ENCODE results near the gene AMT. TPM values are rescaled to one million over a fixed set of nuclear protein-coding genes. Genes with fewer than 3 reads are reported as not detected.

The AMT gene, protein sequence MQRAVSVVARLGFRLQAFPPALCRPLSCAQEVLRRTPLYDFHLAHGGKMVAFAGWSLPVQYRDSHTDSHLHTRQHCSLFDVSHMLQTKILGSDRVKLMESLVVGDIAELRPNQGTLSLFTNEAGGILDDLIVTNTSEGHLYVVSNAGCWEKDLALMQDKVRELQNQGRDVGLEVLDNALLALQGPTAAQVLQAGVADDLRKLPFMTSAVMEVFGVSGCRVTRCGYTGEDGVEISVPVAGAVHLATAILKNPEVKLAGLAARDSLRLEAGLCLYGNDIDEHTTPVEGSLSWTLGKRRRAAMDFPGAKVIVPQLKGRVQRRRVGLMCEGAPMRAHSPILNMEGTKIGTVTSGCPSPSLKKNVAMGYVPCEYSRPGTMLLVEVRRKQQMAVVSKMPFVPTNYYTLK
- 0.50 and 0.66 TPM in 2 replicates for total RNA-seq

DNA sequence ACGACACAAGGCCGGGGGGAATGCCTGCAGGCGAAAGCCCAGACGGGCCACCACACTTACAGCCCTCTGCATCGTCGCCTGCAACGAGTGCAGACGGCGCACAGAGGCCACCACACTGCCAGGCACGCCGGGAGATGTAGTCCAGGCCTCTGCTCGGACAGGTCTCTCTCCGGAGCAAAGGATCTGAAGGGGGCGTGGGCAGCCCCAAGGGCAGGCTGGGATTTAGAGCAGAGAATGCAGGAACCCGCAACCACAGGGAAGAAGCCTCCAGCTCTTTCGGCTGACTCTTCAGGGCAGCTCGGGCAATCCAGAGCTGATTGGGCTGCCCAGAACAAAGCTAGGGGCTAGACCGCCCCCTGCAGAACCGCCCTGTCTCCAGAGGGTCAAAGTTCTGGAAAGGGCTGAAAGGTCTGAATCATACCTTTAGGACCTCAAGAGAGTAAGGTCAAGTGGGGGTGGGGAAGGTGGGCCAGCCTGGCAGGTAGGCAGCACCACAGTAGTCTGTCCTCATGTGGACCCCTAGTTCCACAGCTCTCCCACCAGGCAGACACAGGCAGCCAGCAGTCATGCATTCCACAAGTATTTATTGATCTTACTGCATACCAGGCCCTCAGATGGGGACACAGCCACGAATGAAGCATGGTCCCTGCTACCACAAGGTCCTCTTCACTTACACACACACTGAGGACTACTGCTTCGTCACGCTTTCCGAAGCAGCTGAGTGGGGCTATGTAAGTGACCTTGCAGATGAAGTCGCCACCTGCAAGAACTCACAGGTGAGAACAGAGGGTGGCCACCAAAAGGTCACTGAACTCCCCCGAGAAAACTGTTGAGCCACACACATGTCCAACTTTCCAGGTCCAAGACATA, at the start of gene AMT:
Gene AMT (minus strand): TSS at position 95 of the 870 bp plus-strand sequence. CDS start 23 bp downstream, at position 72.

DNA sequence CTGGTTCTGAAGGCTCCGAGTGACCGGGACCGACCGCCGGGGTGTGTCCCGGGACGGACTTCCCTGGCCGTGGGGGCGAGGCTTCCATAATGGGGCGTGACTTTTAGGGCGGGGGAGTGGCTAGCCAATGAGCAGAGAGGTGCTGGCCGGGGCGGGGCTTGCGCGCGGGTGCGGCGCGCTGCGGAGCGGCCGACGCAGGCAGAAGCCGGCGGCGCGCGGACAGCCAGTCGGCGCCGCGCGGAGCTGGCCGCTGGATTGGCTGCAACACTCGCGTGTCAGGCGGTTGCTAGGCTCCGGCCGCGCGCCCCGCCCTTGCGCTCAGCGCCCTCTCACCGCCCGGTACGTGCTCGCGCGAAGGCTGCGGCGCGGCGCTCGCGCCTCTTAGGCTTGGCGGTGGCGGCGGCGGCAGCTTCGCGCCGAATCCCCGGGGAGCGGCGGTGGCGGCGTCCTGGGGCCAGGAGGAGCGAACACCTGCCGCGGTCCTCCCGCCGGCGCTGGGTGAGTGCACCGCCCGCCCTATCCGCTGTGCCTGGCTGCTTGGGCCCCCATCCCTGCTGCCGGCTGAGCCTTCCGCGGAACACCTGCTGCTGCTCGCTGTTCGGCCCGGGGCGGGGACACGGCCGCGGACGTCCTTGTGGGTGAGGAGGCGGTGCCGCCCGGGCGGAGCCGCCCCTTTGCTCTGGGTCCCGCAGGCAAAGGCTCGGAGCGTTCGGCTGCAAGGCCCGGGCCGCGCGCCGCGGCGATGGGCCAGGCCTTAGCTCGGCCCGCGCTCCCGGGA, 47.9 kb upstream of the AMT start, which contains the start of gene DAG1:
Gene DAG1 (plus strand): TSS at position 332 of the 778 bp plus-strand sequence. CDS start 40,268 bp downstream, outside the sequence.

DNA sequence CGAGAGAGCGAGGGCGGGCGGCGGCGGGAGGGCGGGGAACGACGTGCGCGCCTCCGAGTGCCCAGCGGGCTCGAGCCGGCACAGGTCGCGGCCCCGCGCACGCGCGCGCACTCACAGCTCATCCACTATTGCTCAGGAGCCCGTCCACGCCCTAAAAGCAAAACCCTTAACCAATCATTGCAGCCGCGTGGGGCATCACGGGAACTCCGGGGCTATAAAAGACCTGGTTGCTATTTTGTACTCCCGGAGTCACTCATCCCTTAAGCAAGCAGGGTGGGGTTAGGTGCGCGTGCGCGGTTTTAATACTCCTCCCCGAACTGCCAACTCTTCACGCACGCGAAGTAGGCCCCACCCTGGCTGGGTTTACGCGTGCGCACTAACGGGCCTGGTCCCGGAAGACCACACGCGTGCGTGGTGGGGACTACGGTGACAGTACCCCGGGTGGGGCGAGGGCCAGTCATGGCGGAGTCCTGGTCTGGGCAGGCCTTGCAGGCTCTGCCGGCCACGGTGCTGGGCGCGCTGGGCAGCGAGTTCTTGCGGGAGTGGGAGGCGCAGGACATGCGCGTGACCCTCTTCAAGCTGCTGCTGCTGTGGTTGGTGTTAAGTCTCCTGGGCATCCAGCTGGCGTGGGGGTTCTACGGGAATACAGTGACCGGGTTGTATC, 10.2 kb downstream of the AMT start, which contains the start of the genes RHOA and TCTA:
Gene RHOA (minus strand): TSS at position 9 of the 664 bp plus-strand sequence. CDS start 36,387 bp downstream, outside the sequence.
Gene TCTA (plus strand): TSS at position 456 of the 664 bp plus-strand sequence. CDS start 4 bp downstream, at position 460.

Other genes with a start within 250 kb of the AMT start
- gene C3orf62, start 145.2 kb downstream of the AMT start, total RNA-seq = 1.2 and 1.4 TPM in 2 replicates
- 27.1 and 28.1 TPM in 2 replicates for gene USP4, start 82.4 kb downstream of the AMT start, total RNA-seq
- gene GPX1, start 64.1 kb downstream of the AMT start, total RNA-seq = 201 and 234 TPM in 2 replicates
- 637 and 760 TPM in 2 replicates for gene RHOA, start 10.5 kb downstream of the AMT start, total RNA-seq
- gene TCTA, start 10.1 kb downstream of the AMT start, total RNA-seq = 14.5 and 17.7 TPM in 2 replicates
- gene NICN1, start 6.9 kb upstream of the AMT start, total RNA-seq = 3.5 and 4.4 TPM in 2 replicates
- gene DAG1, start 47.8 kb upstream of the AMT start, total RNA-seq = 40.0 and 49.7 TPM in 2 replicates
- under 0.01 and 0.12 TPM in 2 replicates for gene BSN, start 132.0 kb upstream of the AMT start, total RNA-seq